ENCODE results near the gene GRIP2.

The GRIP2 gene

GRCh38 chr3:14539742-14540491 lies at the start of gene GRIP2:
TSS of gene GRIP2 (minus strand) at chr3:14540342. CDS start at chr3:14540308, 34 bp downstream.
- DNase-seq (ENCODE audit: low read depth): no peak

GRCh38 chr3:14588425-14589112 lies 48.4 kb upstream of the GRIP2 start:
- DNase-seq (ENCODE audit: low read depth): no peak

- DNase-seq (ENCODE audit: low read depth): no peak
These were observed 47.7 kb upstream of the GRIP2 start for GRCh38 chr3:14587740-14588360.

GRCh38 chr3:14586611-14587010 lies 46.5 kb upstream of the GRIP2 start:
- DNase-seq (ENCODE audit: low read depth): no peak

GRCh38 chr3:14583548-14584091 lies 43.5 kb upstream of the GRIP2 start:
- DNase-seq (ENCODE audit: low read depth): no peak

GRCh38 chr3:14582045-14582410 lies 41.9 kb upstream of the GRIP2 start:
- DNase-seq (ENCODE audit: low read depth): no peak

GRCh38 chr3:14581334-14582044 lies 41.3 kb upstream of the GRIP2 start:
- DNase-seq (ENCODE audit: low read depth): no peak

- DNase-seq (ENCODE audit: low read depth): no peak
These were observed 37.8 kb upstream of the GRIP2 start for GRCh38 chr3:14577897-14578296.

GRCh38 chr3:14576163-14576562 lies 36.0 kb upstream of the GRIP2 start:
- no peak for DNase-seq (ENCODE audit: low read depth)

GRCh38 chr3:14574183-14574582 lies 34.0 kb upstream of the GRIP2 start:
- DNase-seq (ENCODE audit: low read depth): no peak

GRCh38 chr3:14573706-14574105 lies 33.6 kb upstream of the GRIP2 start:
- DNase-seq (ENCODE audit: low read depth): no peak

- DNase-seq (ENCODE audit: low read depth): no peak
These were observed 30.7 kb upstream of the GRIP2 start for GRCh38 chr3:14570864-14571263.

- DNase-seq (ENCODE audit: low read depth): no peak
These were observed 29.9 kb upstream of the GRIP2 start for GRCh38 chr3:14570089-14570488.

- no peak for DNase-seq (ENCODE audit: low read depth)
These were observed 29.4 kb upstream of the GRIP2 start for GRCh38 chr3:14569474-14570000.

GRCh38 chr3:14568269-14568668 lies 28.1 kb upstream of the GRIP2 start:
- no peak for DNase-seq (ENCODE audit: low read depth)

- DNase-seq (ENCODE audit: low read depth): no peak
These were observed 26.7 kb upstream of the GRIP2 start for GRCh38 chr3:14566812-14567211.

- DNase-seq (ENCODE audit: low read depth): no peak
These were observed 25.9 kb upstream of the GRIP2 start for GRCh38 chr3:14565868-14566588.

- no peak for DNase-seq (ENCODE audit: low read depth)
These were observed 24.6 kb upstream of the GRIP2 start for GRCh38 chr3:14564741-14565140.

- DNase-seq (ENCODE audit: low read depth): no peak
These were observed 23.9 kb upstream of the GRIP2 start for GRCh38 chr3:14563946-14564539.

GRCh38 chr3:14562121-14562890 lies 22.2 kb upstream of the GRIP2 start:
- DNase-seq (ENCODE audit: low read depth): no peak
